NT2/D1 (cell line): ENCODE measurements around the gene TASOR2.

Experiments
- YY1 ChIP-seq: IDR thresholded peaks from 2 replicates; pipeline ENCODE4 v1.6.1; 2011; ENCODE audit not compliant: insufficient read length, insufficient read depth
- ZNF274 ChIP-seq: IDR thresholded peaks from 2 replicates; pipeline ENCODE4 v1.6.1; 2011; ENCODE audit warnings: mild to moderate bottlenecking, low read depth, low read length

GRCh38 chr10:5698062-5698461, 13.4 kb downstream of the TASOR2 start:
- TF ChIP-seq ZNF274 (no peak), YY1 (no peak)
